ENCODE data around the gene EIF2A. TPM values are rescaled to one million over a fixed set of nuclear protein-coding genes. Genes with fewer than 3 reads are reported as not detected.

EIF2A gene
- total RNA-seq, 1 experiment from 2014 or later, result 74.1 TPM

DNA sequence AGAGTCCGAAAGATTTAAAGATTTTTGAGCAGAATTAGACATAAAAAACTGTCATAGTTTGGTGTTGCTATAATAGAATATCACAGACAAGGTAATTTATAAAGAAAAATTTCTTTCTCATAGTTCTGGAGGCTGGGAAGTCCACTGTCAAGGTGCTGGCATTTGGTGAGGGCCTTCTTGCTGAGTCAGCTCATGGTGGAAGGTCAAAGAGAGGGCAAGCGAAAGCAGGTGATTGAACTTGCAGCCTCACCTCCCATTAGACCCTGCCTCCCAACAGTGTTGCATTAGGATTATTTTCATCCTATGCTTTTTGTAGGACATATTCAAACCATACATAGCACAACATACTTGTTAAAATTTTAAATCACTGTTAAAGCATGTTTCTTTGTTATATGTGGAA, 66.4 kb downstream of the EIF2A start:
- Histone ChIP-seq H2BK12ac (ENCODE audit: insufficient read length, low read depth, low read length) (no peak overlapping the region), H2BK120ac (ENCODE audit: low read depth, low read length, poor library complexity, severe bottlenecking) (no peak overlapping the region), H3K9ac (ENCODE audit: extremely low read depth, insufficient read length, low read length) (no peak overlapping the region), H3K56ac (ENCODE audit: insufficient read length, low read depth, low read length) (no peak overlapping the region), H2BK20ac (ENCODE audit: low read depth, low read length, poor library complexity, severe bottlenecking) (no peak overlapping the region), H2AK5ac (ENCODE audit: insufficient read length, low read length) (no peak overlapping the region), H4K91ac (ENCODE audit: insufficient read length, low read depth, low read length) (no peak overlapping the region), H2BK5ac (ENCODE audit: insufficient read length, low read length) (no peak overlapping the region), H3K23me2 (ENCODE audit: insufficient read length, low read depth, low read length, poor library complexity, severe bottlenecking) (no peaks in the 10 kb centered on the region), H2BK15ac (ENCODE audit: low read depth, low read length) (no peak overlapping the region), H3K18ac (ENCODE audit: insufficient read length, low read depth, low read length) (no peak overlapping the region), H3K23ac (ENCODE audit: insufficient read length, low read depth, low read length) (no peak overlapping the region), H4K20me1 (ENCODE audit: control insufficient read depth, insufficient read depth, insufficient read length) (no peaks in the 10 kb centered on the region), H3K4me2 (ENCODE audit: insufficient read depth, insufficient read length, low read length) (no peak overlapping the region), H3K4me1 (ENCODE audit: insufficient read depth, low read length) (no peaks in the 10 kb centered on the region; the same call in 1 of the 2 replicates), H3K4ac (ENCODE audit: low read depth, low read length) (no peak overlapping the region), H4K5ac (ENCODE audit: insufficient read length, low read depth, low read length) (no peak overlapping the region), H3T11ph (ENCODE audit: low read length) (no peak overlapping the region), H3K79me2 (ENCODE audit: insufficient read depth, low read length) (peaks cover 22% of the 10 kb centered on the region), H3K14ac (ENCODE audit: insufficient read depth, low read length) (no peak overlapping the region), H4K8ac (replicated peaks; ENCODE audit: insufficient read length, low read depth, low read length) (no peak overlapping the region), H3K27me3 (ENCODE audit: insufficient read depth, low read length) (no peaks in the 10 kb centered on the region), H3K9me3 (ENCODE audit: control insufficient read depth, low read depth, low read length) (no peaks in the 10 kb centered on the region), H2AFZ (ENCODE audit: low read length) (no peak overlapping the region), H3K79me1 (ENCODE audit: insufficient read depth, low read depth, low read length, poor library complexity, severe bottlenecking) (peaks cover 3% of the 10 kb centered on the region), H3K27ac (ENCODE audit: insufficient read length, low read depth, low read length) (no peak overlapping the region)
- TF ChIP-seq, protein P1, sequence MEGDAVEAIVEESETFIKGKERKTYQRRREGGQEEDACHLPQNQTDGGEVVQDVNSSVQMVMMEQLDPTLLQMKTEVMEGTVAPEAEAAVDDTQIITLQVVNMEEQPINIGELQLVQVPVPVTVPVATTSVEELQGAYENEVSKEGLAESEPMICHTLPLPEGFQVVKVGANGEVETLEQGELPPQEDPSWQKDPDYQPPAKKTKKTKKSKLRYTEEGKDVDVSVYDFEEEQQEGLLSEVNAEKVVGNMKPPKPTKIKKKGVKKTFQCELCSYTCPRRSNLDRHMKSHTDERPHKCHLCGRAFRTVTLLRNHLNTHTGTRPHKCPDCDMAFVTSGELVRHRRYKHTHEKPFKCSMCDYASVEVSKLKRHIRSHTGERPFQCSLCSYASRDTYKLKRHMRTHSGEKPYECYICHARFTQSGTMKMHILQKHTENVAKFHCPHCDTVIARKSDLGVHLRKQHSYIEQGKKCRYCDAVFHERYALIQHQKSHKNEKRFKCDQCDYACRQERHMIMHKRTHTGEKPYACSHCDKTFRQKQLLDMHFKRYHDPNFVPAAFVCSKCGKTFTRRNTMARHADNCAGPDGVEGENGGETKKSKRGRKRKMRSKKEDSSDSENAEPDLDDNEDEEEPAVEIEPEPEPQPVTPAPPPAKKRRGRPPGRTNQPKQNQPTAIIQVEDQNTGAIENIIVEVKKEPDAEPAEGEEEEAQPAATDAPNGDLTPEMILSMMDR (conservative IDR thresholded peaks at IDR 0.05), result no peak
- no peak for DNase-seq
- H3K27me3 Mint-ChIP-seq (ENCODE audit: low read depth), result no peaks in the 10 kb centered on the region
- no peak overlapping the region for H3K4me3 Mint-ChIP-seq
- H3K4me1 Mint-ChIP-seq, result peaks cover 4 to 16% of the 10 kb centered on the region in 2 experiments; a peak in 2 of 4 replicates
- H3K9me3 Mint-ChIP-seq, result peaks cover 4 to 13% of the 10 kb centered on the region in 2 experiments
- peaks cover 32 to 46% (median 33%) of the 10 kb centered on the region in 3 experiments for H3K36me3 Mint-ChIP-seq (ENCODE audit: insufficient read depth in 1 of 3, low read depth in 3 of 3)
- no CpG with 5 or more reads among the region's 2 CpGs for WGBS (ENCODE audit: extremely low coverage, insufficient read length, low lambda C conversion rate)
- no peak overlapping the region; a peak in 1 of 7 replicates for H3K27ac Mint-ChIP-seq

Measured in H9 (cell line).